Right lobe of liver (tissue), 4 donors: ENCODE results near the gene RBKS.

Experiments
- CTCF ChIP-seq, 4 donors: fragments of 200-600 bp in 3 of 4; fragments of 450-650 bp in 1 of 4; IDR thresholded peaks; one replicate each; pipeline versions ENCODE4 v1.5.1 to v1.8.0; 2016 to 2022; ENCODE audit warnings: antibody characterized with exemption in 4 of 4, mild to moderate bottlenecking in 2 of 4
- POLR2A ChIP-seq: fragments of 450-650 bp; IDR thresholded peaks from one replicate; pipeline ENCODE4 v1.6.1; 2017; ENCODE audit warnings: antibody characterized with exemption, mild to moderate bottlenecking
- donor health status: DM: no; HTN: no; CAD: no.
- donor health status: DM: no; HTN: no; CAD: no.
- donor health status: DM: no; HTN: yes; CAD: no.

DNA sequence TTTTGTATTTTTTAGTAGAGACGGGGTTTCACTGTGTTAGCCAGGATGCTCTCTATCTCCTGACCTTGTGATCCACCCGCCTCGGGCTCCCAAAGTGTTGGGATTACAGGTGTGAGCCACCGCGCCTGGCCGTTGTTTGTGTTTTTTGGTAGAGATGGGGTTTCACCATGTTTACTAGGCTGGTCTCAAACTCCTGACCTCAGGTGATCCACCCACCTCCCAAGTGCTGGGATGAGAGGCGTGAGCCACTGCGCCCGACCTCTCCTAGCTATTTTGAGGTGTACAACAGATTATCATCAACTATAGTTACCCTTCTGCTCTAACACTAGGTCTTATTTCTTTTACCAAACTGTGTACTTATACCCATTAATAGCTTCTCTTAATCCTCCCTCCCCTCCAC, 147.6 kb downstream of the RBKS start:
- TF ChIP-seq POLR2A, result no peak
- TF ChIP-seq CTCF (IDR thresholded peaks at IDR 0.05), result no peak
